Upper lobe of right lung (tissue), 1 donor: ENCODE measurements around the gene COL11A1. TPM values are rescaled to one million over a fixed set of nuclear protein-coding genes. Genes with fewer than 3 reads are reported as not detected.

Experiments
- ATAC-seq: fragments of 200-7000 bp; cut with Tn5 transposase; one replicate; pipeline ENCODE4 v1.9.1; 2020; ENCODE audit warnings: mild to moderate bottlenecking, moderate library complexity
- DNase-seq: peaks from one replicate; pipeline ENCODE4 v3.0.0-alpha.2; 2020
- H3K27ac ChIP-seq: fragments of 200-600 bp; one replicate; pipeline ENCODE4 v1.8.0; 2022
- H3K27me3 ChIP-seq: fragments of 200-600 bp; one replicate; pipeline ENCODE4 v1.8.0; 2022; ENCODE audit warnings: mild to moderate bottlenecking
- H3K36me3 ChIP-seq: fragments of 200-600 bp; one replicate; pipeline ENCODE4 v1.8.0; 2022
- H3K4me1 ChIP-seq: fragments of 200-600 bp; one replicate; pipeline ENCODE4 v1.8.0; 2022
- H3K4me3 ChIP-seq: fragments of 200-600 bp; one replicate; pipeline ENCODE4 v1.8.0; 2022; ENCODE audit warnings: mild to moderate bottlenecking
- H3K9me3 ChIP-seq: fragments of 200-600 bp; one replicate; pipeline ENCODE4 v1.8.0; 2022
- CTCF ChIP-seq: fragments of 200-600 bp; IDR thresholded peaks from one replicate; pipeline ENCODE4 v1.8.0; 2022; ENCODE audit warnings: antibody characterized with exemption
- intact Hi-C: fragments of 100-400 bp; cut with DNase I; formaldehyde crosslinking; loops from one replicate; pipeline ENCODE4 v1.11.0; 2022
- total RNA-seq: library from RNA; stranded (reverse); fragmentation: NEBNext Ultra II Directional; extraction: Animal tissue kit (Norgen Biotek cat#: 25700); gene quantifications from one replicate; pipeline ENCODE4 v1.2.1, GENCODE V29; 2021
- donor health status: DM: no; HTN: yes; CAD: no; lungs with severe emphysema.

The COL11A1 gene
- total RNA-seq, 1 donor from 2014 or later, result 1.7 TPM

DNA sequence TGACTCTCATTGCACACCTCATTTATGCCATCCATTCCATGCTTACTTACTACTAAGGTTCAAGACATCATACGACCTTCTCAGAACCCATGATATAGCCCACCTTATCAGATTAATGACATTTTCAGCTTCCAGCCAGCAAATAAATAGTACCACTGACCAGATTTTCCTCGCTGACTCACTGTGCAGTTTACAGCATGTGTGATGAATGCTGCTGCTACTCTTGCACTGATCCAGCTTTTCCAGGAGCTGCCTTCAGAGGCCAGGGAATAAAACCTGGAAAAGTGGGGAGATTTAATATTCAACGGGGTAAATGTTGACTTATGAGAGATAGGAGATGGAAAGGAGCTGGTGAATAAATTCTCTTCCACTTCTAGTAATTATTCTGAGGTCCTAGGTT is 247.1 kb downstream of the COL11A1 start:
- Histone ChIP-seq H3K4me1 (no peaks in the 10 kb centered on the region), H3K27ac (no peak overlapping the region), H3K27me3 (no peaks in the 10 kb centered on the region), H3K4me3 (no peak overlapping the region), H3K9me3 (no peaks in the 10 kb centered on the region), H3K36me3 (no peaks in the 10 kb centered on the region)
- ATAC-seq, result no peak
- TF ChIP-seq CTCF, result no peak
- no peak for DNase-seq
- intact Hi-C loops, result no loop called here

DNA sequence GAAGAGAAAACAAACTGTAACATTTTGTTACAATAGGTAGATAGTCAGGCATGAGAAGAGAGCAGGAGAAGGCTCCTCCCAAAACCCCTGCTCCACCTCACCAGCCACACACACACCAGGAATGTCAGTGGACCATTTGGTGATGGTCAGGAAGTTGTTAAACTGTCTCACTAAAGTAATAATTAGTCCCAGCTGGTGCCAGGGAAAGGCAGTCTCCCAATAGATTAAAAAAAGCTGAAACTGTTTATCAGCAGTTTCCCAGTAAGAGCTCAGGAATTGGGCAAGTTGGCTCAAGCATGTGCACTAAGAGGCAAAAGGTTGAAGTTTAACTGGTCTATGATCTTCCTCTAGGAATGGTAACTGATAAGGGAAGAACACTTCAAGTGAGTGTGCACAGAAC is 249.6 kb downstream of the COL11A1 start:
- ATAC-seq (no peak), DNase-seq (no peak)
- no peak overlapping the region for H3K4me3 ChIP-seq
- H3K27me3 ChIP-seq, result no peaks in the 10 kb centered on the region
- no peaks in the 10 kb centered on the region for H3K9me3 ChIP-seq
- intact Hi-C loops, result no loop called here
- H3K4me1 ChIP-seq, result no peaks in the 10 kb centered on the region
- no peaks in the 10 kb centered on the region for H3K36me3 ChIP-seq
- TF ChIP-seq CTCF, result no peak
- no peak overlapping the region for H3K27ac ChIP-seq

DNA sequence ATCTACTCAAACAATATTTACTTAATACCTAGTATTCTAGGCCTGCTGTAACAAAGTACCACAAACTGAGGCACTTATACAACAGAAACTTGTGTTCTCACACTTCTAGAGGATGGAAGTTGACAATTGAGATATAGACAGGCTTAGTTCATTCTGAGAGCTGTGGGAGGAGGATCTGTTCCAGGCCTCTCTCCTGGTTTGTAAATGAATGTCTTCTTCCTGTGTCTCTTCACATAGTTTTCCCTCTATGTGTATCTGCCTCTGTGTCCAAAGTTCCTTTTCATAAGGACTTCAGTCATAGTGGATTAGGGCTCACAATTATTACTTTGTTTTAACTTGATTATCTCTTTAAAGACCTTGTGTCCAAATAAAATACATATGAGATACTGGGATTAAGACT is 251.1 kb downstream of the COL11A1 start:
- ATAC-seq (no peak), DNase-seq (no peak)
- H3K4me3 ChIP-seq, result no peak overlapping the region
- H3K27me3 ChIP-seq, result no peaks in the 10 kb centered on the region
- H3K36me3 ChIP-seq, result no peaks in the 10 kb centered on the region
- no peaks in the 10 kb centered on the region for H3K9me3 ChIP-seq
- H3K27ac ChIP-seq, result no peak overlapping the region
- intact Hi-C loops, result no loop called here
- TF ChIP-seq CTCF, result no peak
- H3K4me1 ChIP-seq, result no peaks in the 10 kb centered on the region

- Histone ChIP-seq H3K27ac (no peak overlapping the region), H3K36me3 (no peaks in the 10 kb centered on the region), H3K9me3 (no peaks in the 10 kb centered on the region), H3K4me1 (no peaks in the 10 kb centered on the region), H3K4me3 (no peak overlapping the region), H3K27me3 (no peaks in the 10 kb centered on the region)
- no peak for TF ChIP-seq CTCF
- intact Hi-C loops, result no loop called here
- DNase-seq (no peak), ATAC-seq (peak; percentile 41)
These were observed 254.6 kb downstream of the COL11A1 start for GRCh38 chr1:102853701-102854187.

- H3K4me3 ChIP-seq, result no peak overlapping the region
- no peak overlapping the region for H3K27ac ChIP-seq
- no peaks in the 10 kb centered on the region for H3K9me3 ChIP-seq
- ATAC-seq, result no peak
- no peaks in the 10 kb centered on the region for H3K4me1 ChIP-seq
- no peak for DNase-seq
- H3K27me3 ChIP-seq, result no peaks in the 10 kb centered on the region
- TF ChIP-seq CTCF, result no peak
- no peaks in the 10 kb centered on the region for H3K36me3 ChIP-seq
- intact Hi-C loops, result no loop called here
These were observed 255.2 kb downstream of the COL11A1 start for GRCh38 chr1:102853136-102853535.

DNA sequence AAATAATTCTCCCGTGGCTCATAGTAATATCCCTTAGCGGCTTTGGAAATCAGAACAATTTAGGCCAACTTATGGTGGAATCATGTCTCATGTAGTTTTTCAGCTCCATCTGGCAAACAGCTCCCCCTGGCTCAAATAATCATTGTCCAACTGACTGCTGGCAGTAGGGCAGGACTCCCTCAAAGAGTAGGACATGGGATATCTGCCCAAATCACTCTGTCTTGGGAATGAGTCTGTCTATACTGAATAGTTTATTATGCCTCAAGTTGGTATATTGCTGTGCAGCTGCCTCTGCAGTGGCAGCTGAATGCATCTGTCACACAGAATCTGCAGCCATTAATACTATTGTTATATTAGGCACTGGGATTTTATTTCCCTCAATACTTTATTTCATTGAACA is 255.7 kb downstream of the COL11A1 start:
- Histone ChIP-seq H3K4me1 (no peaks in the 10 kb centered on the region), H3K27ac (no peak overlapping the region), H3K9me3 (no peaks in the 10 kb centered on the region), H3K36me3 (no peaks in the 10 kb centered on the region), H3K4me3 (no peak overlapping the region), H3K27me3 (no peaks in the 10 kb centered on the region)
- intact Hi-C loops, result no loop called here
- ATAC-seq (no peak), DNase-seq (no peak)
- no peak for TF ChIP-seq CTCF
